Thoracic aorta (tissue), 2 donors: ENCODE data around the gene SPOCK1. TPM values are rescaled to one million over a fixed set of nuclear protein-coding genes. Genes with fewer than 3 reads are reported as not detected.

Source experiments
- ATAC-seq: fragments of 150-250 bp; one replicate; pipeline ENCODE4 v1.8.0; 2017; ENCODE audit warnings: low read depth; ENCODE audit not compliant: insufficient number of reproducible peaks, low FRiP score
- DNase-seq: peaks from one replicate; pipeline ENCODE4 v3.0.0-alpha.2; 2020; ENCODE audit warnings: low spot score
- H3K27ac ChIP-seq, 2 donors: fragments of 200-600 bp; sonication (generic); 1 replicate in 1 of 2; 2 replicates in 1 of 2; pipeline ENCODE4 v1.5.1; 2016; ENCODE audit warnings: mild to moderate bottlenecking in 2 of 2, moderate library complexity in 2 of 2
- H3K27me3 ChIP-seq: fragments of 200-600 bp; sonication (generic); replicated peaks from 2 replicates; pipeline ENCODE4 v1.6.0; 2016; ENCODE audit warnings: mild to moderate bottlenecking; ENCODE audit not compliant: insufficient read depth
- H3K36me3 ChIP-seq: fragments of 200-600 bp; sonication (generic); one replicate; pipeline ENCODE4 v1.5.1; 2016
- H3K4me1 ChIP-seq, 2 donors: fragments of 200-600 bp; sonication (generic); 1 replicate in 1 of 2; 2 replicates in 1 of 2; pipeline versions ENCODE4 v1.5.1 to v1.6.0; 2016; ENCODE audit warnings: low read depth in 2 of 2, mild to moderate bottlenecking in 1 of 2; ENCODE audit not compliant: control insufficient read depth in 1 of 2
- H3K4me3 ChIP-seq: fragments of 200-600 bp; sonication (generic); 2 replicates; pipeline ENCODE4 v1.5.1; 2016; ENCODE audit warnings: mild to moderate bottlenecking
- H3K9me3 ChIP-seq: fragments of 200-600 bp; sonication (generic); 2 replicates; pipeline ENCODE4 v1.5.1; 2016
- total RNA-seq, 2 donors: library from RNA; depleted of rRNA; stranded (reverse); fragments of >200 nt; gene quantifications; one replicate each; pipeline versions ENCODE4 v1.1.0 to v1.2.3, GENCODE V29; 2016
- TF ChIP-seq, protein P1 (sequence below): fragments of 200-600 bp; sonication (generic); IDR thresholded peaks from one replicate; pipeline ENCODE4 v1.5.1; 2019; ENCODE audit warnings: antibody characterized with exemption

Gene SPOCK1
- total RNA-seq, 2 donors from 2014 or later, result 25.2 to 43.2 TPM

DNA sequence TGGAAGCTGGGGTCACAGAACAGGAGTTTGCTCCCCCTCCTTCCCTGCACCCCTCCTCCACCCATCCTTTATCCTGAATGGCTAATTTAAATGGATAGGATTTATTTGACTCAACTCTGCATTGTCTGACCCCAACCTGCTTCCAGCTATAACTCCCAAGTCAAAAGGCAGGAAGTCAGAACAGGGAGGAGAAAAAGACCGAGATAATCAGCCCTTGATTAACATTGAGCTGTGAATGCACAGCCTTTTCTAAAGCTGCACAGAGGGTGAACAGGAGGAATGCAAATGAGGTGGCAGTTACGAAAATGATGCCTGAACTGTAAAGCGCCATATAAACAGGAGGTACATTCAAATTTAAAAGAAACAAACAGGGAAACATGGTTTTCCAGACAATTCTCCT, 152.8 kb downstream of the SPOCK1 start:
- no peak for ATAC-seq
- Histone ChIP-seq H3K27me3 (no peaks in the 10 kb centered on the region), H3K27ac (no peak overlapping the region), H3K4me1 (peaks cover 0 to 17% of the 10 kb centered on the region in 2 donors), H3K4me3 (no peak overlapping the region), H3K9me3 (no peaks in the 10 kb centered on the region), H3K36me3 (no peaks in the 10 kb centered on the region)
- TF ChIP-seq, protein P1, sequence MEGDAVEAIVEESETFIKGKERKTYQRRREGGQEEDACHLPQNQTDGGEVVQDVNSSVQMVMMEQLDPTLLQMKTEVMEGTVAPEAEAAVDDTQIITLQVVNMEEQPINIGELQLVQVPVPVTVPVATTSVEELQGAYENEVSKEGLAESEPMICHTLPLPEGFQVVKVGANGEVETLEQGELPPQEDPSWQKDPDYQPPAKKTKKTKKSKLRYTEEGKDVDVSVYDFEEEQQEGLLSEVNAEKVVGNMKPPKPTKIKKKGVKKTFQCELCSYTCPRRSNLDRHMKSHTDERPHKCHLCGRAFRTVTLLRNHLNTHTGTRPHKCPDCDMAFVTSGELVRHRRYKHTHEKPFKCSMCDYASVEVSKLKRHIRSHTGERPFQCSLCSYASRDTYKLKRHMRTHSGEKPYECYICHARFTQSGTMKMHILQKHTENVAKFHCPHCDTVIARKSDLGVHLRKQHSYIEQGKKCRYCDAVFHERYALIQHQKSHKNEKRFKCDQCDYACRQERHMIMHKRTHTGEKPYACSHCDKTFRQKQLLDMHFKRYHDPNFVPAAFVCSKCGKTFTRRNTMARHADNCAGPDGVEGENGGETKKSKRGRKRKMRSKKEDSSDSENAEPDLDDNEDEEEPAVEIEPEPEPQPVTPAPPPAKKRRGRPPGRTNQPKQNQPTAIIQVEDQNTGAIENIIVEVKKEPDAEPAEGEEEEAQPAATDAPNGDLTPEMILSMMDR, result no peak
- DNase-seq, result no peak

DNA sequence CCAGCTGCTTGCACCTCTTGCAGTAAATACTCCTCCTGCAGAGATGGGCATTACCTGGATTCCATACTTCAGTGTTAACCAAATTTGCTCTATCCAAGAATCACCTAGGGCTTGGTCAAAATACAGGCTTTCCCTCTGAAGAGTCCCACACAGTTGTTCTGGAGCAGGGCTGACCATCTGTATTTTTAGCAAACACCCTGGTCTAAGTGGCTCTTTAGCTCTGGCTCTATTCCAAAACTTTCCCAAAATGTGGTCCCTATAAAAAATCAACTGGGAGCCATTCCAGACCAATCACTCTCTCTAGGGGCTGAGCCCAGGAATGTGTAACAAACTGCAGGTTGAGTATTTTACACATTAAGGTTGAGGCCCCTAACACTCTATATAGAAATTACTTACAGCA, 153.7 kb downstream of the SPOCK1 start:
- ATAC-seq, result no peak
- TF ChIP-seq, protein P1, result no peak
- H3K4me3 ChIP-seq, result no peak overlapping the region
- H3K27me3 ChIP-seq, result no peaks in the 10 kb centered on the region
- H3K9me3 ChIP-seq, result no peaks in the 10 kb centered on the region
- DNase-seq, result no peak
- H3K36me3 ChIP-seq, result no peaks in the 10 kb centered on the region
- no peak overlapping the region for H3K27ac ChIP-seq
- H3K4me1 ChIP-seq, result peaks cover 0 to 17% of the 10 kb centered on the region in 2 donors

DNA sequence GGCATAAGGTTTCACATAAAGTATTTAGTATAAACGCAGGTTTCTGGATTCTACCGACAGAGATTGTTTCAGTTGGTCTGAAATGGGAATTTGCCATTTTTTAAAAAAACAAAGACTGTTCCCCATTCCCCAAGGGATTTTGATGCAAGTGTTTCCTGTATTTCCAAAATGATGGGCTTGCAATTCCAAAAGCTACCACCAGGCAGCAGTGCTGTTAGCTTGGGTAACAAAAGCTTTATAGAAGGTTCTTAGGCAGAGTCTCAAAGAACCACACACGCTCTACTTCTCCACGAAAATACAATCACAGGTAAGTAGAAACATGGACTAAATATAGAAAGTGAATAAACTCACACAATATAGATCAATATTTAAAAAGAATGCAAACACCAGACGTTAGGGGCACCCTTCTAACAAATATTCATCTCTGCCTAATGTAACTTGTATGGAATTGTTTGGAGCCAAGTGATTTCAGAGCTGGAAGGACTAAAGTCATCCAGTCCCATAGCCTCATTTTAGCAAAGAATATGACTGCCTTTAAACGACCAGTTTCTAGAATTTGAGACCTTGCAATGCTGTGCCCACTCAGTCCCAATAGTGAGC, 154.3 kb downstream of the SPOCK1 start:
- TF ChIP-seq, protein P1, result peak; percentile 73
- peaks cover 0 to 17% of the 10 kb centered on the region in 2 donors for H3K4me1 ChIP-seq
- H3K36me3 ChIP-seq, result no peaks in the 10 kb centered on the region
- no peak overlapping the region for H3K4me3 ChIP-seq
- ATAC-seq, result no peak
- no peak for DNase-seq
- no peaks in the 10 kb centered on the region for H3K9me3 ChIP-seq
- no peak overlapping the region for H3K27ac ChIP-seq
- no peaks in the 10 kb centered on the region for H3K27me3 ChIP-seq

DNA sequence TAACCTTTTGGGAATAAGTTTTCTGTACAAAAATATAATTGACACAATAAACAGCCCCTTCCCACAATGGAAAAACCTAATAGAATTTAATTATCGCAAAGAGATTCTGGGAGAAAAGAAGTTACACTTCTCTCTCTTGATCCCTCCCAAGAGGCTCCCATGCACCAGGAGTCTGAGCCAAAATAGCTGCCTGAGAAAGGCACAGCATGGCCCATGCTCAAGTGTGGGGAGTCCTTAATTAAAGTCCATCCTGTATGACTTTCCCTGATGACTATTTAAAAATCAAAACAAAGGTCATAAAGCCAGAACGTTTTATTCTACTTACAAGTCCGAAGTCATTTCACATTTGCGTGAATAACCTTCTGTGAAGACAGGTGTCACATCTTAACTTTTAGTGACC, 155.1 kb downstream of the SPOCK1 start:
- H3K27me3 ChIP-seq, result no peaks in the 10 kb centered on the region
- H3K27ac ChIP-seq, result no peak overlapping the region
- DNase-seq (no peak), ATAC-seq (no peak)
- TF ChIP-seq, protein P1, result no peak
- peaks cover 0 to 17% of the 10 kb centered on the region in 2 donors for H3K4me1 ChIP-seq
- no peak overlapping the region for H3K4me3 ChIP-seq
- H3K36me3 ChIP-seq, result no peaks in the 10 kb centered on the region
- H3K9me3 ChIP-seq, result no peaks in the 10 kb centered on the region

DNA sequence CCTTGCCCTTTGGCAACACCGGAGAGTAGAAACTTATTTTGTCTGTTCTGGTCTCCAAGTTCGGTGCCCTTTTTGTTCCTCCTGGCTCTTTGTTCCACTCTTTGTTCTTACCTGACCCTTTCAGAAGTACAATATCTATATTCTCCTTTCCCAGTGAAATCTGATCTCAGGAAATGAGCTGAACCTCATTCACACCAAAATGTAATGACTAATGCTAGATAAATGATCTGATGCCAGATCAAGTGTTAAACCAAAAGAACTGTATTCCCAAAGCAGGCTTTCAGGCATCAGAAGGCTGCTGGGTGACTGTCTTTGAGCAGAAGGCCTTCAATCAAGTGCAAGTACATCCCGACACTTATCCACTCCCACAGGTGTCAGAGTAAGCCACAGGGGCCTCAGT, 156.4 kb downstream of the SPOCK1 start:
- no peaks in the 10 kb centered on the region for H3K9me3 ChIP-seq
- DNase-seq, result no peak
- no peak overlapping the region for H3K4me3 ChIP-seq
- H3K27ac ChIP-seq, result no peak overlapping the region
- H3K27me3 ChIP-seq, result no peaks in the 10 kb centered on the region
- TF ChIP-seq, protein P1, result no peak
- no peak for ATAC-seq
- H3K36me3 ChIP-seq, result no peaks in the 10 kb centered on the region
- peaks cover 0 to 17% of the 10 kb centered on the region in 2 donors for H3K4me1 ChIP-seq
